Motor neuron (in vitro differentiated cells): ENCODE measurements around the gene GDF10. TPM values are rescaled to one million over a fixed set of nuclear protein-coding genes. Genes with fewer than 3 reads are reported as not detected.

Experiments used
- ATAC-seq, 8 experiments: fragments of 200-7000 bp; cut with Tn5 transposase; replicated peaks in 6 of 8; 2 replicates each; pipeline ENCODE4 v1.8.0; 2021; ENCODE audit warnings: mild to moderate bottlenecking in 8 of 8, moderate library complexity in 8 of 8
- H3K27ac ChIP-seq, 2 donors: fragments of 250-450 bp; sonication (Bioruptor Pico); 2 replicates each; pipeline ENCODE4 v1.9.0; 2021; ENCODE audit warnings: antibody characterized with exemption in 2 of 2, mild to moderate bottlenecking in 2 of 2, moderate library complexity in 1 of 2
- H3K4me1 ChIP-seq, 2 donors: fragments of 250-450 bp; sonication (Bioruptor Pico); replicated peaks in 1 of 2; 2 replicates each; pipeline ENCODE4 v1.6.1; 2021; ENCODE audit warnings: antibody characterized with exemption in 2 of 2, mild to moderate bottlenecking in 2 of 2, moderate library complexity in 1 of 2
- H3K4me3 ChIP-seq, 5 donors: fragments of 250-450 bp; sonication (Bioruptor Pico); 2 replicates each; pipeline ENCODE4 v1.9.0; 2021; ENCODE audit warnings: antibody characterized with exemption in 5 of 5, mild to moderate bottlenecking in 5 of 5, moderate library complexity in 4 of 5
- WGBS, 10 experiments: fragments of 450-650 bp; shearing (Covaris generic); methylation state at CpG; one replicate each; pipeline ENCODE4 v1.0.0; 2022; 5-methylcytosine and 5-hydroxymethylcytosine counted together
- in situ Hi-C, 9 experiments: fragments of 400-800 bp; cut with MboI; loops; one replicate each; pipeline ENCODE4 v1.15.0; 2021; ENCODE audit warnings: low sequenced_read_pairs in 9 of 9, low pct_unique_long_range_greater_than_20kb in 2 of 9; ENCODE audit not compliant: unreplicated experiment in 9 of 9
- total RNA-seq, 8 experiments: library from RNA; unstranded; fragments of 300-600 nt; gene quantifications; 2 replicates each; pipeline versions ENCODE4 v1.2.3 to v1.2.4, GENCODE V29; 2022

The GDF10 gene
- total RNA-seq, 8 experiments from 2014 or later: 0.05 to 78.6 (median 0.17) TPM; not detected in 3

DNA sequence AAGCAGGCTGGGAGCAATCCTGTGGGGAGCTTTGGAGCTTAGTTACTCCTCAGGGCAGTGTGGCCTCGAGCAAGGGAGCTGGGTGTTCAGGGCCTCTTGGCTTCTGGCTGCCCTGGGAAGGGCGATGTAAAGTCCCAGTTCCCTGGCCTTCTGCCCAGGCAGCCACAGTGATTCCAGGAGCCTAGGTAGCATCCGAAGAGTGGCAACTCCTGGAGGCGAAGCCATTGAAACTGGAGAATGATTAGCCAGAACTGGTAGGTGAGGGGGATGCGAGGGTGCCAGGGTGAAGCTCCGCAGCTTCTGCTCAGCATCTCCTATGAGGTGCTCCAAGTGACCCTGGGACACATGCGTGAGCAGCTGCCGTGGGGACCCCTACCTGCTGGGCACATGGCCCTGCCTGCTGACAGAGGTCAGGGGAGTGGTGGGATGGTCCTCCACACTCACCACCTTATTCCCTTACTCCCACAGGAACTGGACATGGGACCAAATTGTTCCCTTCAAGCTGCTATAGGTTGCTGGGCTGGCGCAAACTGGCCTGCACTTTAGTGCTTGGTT, 14.5 kb downstream of the GDF10 start:
- no peak overlapping the region for H3K27ac ChIP-seq
- H3K4me1 ChIP-seq: no peaks in the 10 kb centered on the region
- in situ Hi-C loops: loop anchor here in 2 of 9 experiments (25.0 kb wide), 1 partner anchor 277 kb away; no protein-coding TSS in a partner anchor
- WGBS, 10 experiments: 62 to 100% (median 90%) methylated on average over 1 to 4 of the region's 9 CpGs; no CpG with 5 or more reads in 2 of the 10 experiments
- no peak for ATAC-seq
- H3K4me3 ChIP-seq: no peak overlapping the region

DNA sequence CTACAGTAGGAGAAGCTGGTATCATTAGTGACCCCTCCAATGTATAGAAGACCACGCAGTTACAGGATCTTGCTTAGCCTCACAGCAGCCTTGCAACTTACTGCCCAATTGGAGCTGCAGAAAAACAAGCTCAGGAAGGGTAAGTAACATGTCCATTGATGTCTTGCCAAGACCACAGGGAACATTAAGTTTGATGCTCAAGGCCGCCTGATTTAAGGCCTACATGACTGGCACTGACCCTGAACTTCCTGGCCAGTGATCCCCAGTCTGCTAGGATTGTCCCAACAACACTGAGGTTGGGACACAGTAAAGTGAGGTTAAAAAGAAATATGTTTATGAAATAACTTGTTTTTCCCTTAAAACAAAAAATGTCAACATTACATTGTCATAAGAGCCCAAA, 15.4 kb downstream of the GDF10 start:
- no peak for ATAC-seq
- WGBS, 10 experiments: 40 to 100% (median 79%) methylated on average over 1 to 2 of the region's 2 CpGs; no CpG with 5 or more reads in 3 of the 10 experiments
- no peak overlapping the region for H3K27ac ChIP-seq
- in situ Hi-C loops: loop anchor here in 2 of 9 experiments (25.0 kb wide), 1 partner anchor 278 kb away; no protein-coding TSS in a partner anchor
- no peaks in the 10 kb centered on the region for H3K4me1 ChIP-seq
- no peak overlapping the region for H3K4me3 ChIP-seq

DNA sequence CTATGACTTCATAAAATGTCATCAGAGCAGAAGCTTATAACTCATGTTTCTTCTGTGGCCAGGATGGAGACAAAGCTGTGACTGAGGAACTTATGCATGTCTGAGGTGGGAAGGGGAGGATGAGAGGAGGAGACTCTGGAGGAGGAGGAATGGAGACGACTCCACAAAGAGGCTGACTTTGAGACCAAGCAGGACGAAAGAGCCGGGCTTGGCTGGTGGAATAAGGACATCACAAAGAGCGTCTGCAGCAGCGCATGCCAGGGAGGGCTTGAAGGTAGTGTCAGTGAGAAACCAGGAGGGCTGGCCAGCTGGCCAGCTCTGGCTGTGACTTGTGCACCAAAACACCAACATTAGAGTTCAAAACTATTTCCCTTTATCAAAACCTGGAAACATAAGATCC, 16.1 kb downstream of the GDF10 start:
- ATAC-seq: no peak
- Histone ChIP-seq H3K4me1 (no peaks in the 10 kb centered on the region), H3K4me3 (no peak overlapping the region), H3K27ac (no peak overlapping the region)
- in situ Hi-C loops: loop anchor here in 2 of 9 experiments (25.0 kb wide), 1 partner anchor 279 kb away; no protein-coding TSS in a partner anchor
- WGBS, 10 experiments: 0 to 89% (median 52%) methylated on average over 1 to 4 of the region's 5 CpGs; no CpG with 5 or more reads in 4 of the 10 experiments

DNA sequence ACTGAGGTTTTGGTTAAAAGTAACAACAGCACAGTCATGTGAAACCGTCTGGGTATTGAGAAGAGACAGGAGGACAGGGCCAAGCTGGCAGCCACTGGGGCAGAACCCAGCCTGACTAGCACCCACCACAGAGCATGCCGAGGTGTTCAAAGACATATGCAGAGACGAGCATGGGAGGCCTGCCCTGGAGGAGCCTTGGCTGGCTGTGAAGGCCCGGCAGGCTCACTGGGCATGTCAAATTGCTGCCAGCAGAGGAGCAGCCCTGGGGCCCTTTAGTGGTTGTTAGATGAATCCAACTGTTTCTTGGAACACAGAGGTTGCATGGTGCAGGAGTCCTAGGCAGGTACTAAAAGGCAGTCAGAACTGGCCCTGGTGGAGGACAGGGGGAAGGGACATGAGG, 17.3 kb downstream of the GDF10 start:
- H3K27ac ChIP-seq: no peak overlapping the region
- in situ Hi-C loops: loop anchor here in 2 of 9 experiments (25.0 kb wide), 1 partner anchor 280 kb away; no protein-coding TSS in a partner anchor
- no peak overlapping the region for H3K4me3 ChIP-seq
- ATAC-seq: no peak
- no peaks in the 10 kb centered on the region for H3K4me1 ChIP-seq
- WGBS, 10 experiments: 60 to 100% (median 72%) methylated on average over 1 to 4 of the region's 4 CpGs; no CpG with 5 or more reads in 6 of the 10 experiments

DNA sequence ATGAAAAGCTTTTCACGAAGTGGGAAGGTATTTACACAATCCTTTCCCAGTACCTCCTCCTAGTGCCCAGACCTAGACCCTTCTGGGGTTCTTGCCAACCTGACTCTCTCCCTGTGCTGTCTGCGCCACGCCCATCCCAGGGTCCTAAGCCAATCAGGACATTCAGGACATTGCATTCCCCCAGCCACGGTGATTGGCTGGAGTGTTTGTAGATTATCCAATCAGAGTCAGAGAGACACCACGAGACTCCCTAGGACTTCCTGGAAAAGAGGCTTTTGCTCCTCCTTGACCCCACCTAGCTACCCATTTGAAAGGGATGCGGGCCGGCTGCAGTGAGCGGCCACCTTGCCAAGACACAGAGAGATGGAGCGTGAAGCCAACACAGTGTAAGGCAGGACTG, 18.7 kb downstream of the GDF10 start:
- H3K4me3 ChIP-seq: no peak overlapping the region
- H3K4me1 ChIP-seq: peaks cover 0 to 9% of the 10 kb centered on the region in 2 donors
- 54 to 88% (median 81%) methylated on average over 2 to 9 of the region's 9 CpGs; no CpG with 5 or more reads in 1 of the 10 experiments for WGBS, 10 experiments
- peak in 1 of 8 experiments; percentile 34 for ATAC-seq
- in situ Hi-C loops: loop anchor here in 2 of 9 experiments (25.0 kb wide), 1 partner anchor 281 kb away; no protein-coding TSS in a partner anchor
- H3K27ac ChIP-seq: no peak overlapping the region

DNA sequence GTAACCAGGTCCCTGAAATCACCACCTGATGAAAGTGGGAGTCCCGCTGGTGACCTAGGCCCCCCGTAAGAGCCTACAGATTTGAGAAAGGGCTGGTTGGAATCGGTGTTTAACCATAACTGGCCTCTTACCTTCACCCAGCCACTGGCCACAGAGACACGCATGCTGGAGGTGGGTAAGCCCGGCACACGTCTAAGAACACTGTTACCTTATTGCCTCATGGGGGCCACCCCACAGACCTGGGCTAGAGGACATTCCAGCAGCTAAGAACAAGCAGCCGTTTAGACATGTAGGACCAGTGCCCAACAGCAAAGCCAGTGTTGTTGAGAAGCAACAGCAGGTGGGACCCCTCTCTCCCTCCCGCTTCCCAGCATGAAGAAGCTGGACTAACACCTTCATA, 19.8 kb downstream of the GDF10 start:
- ATAC-seq: no peak
- no peak overlapping the region for H3K4me3 ChIP-seq
- in situ Hi-C loops: loop anchor here in 2 of 9 experiments (25.0 kb wide), 1 partner anchor 282 kb away; no protein-coding TSS in a partner anchor
- no peak overlapping the region for H3K27ac ChIP-seq
- H3K4me1 ChIP-seq: peaks cover 0 to 11% of the 10 kb centered on the region in 2 donors
- WGBS, 10 experiments: 48 to 88% (median 80%) methylated on average over 2 to 6 of the region's 8 CpGs; no CpG with 5 or more reads in 5 of the 10 experiments

DNA sequence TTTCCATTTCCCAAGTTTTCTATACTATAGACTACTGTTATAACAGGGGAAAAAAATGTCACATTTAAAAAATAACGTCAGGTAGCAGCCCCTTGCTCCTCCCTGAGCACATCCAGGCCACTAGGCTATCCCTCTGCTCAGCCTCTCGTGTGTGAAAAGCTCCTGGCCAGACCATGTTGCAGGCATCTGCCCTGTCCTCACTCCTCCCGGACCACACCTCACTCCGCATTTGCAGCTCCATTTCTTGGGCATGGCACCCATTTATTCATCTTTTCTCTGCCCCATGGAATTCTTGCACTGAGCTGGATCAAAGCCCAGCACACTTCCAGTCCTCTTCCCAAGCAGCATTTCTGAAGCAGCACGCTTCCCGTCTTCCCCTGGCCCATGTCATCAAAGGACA, 20.8 kb downstream of the GDF10 start:
- H3K4me1 ChIP-seq: peaks cover 0 to 11% of the 10 kb centered on the region in 2 donors
- in situ Hi-C loops: loop anchor here in 2 of 9 experiments (25.0 kb wide), 1 partner anchor 284 kb away; no protein-coding TSS in a partner anchor
- WGBS, 10 experiments: 0 to 81% (median 65%) methylated on average over 2 to 6 of the region's 6 CpGs; no CpG with 5 or more reads in 4 of the 10 experiments

DNA sequence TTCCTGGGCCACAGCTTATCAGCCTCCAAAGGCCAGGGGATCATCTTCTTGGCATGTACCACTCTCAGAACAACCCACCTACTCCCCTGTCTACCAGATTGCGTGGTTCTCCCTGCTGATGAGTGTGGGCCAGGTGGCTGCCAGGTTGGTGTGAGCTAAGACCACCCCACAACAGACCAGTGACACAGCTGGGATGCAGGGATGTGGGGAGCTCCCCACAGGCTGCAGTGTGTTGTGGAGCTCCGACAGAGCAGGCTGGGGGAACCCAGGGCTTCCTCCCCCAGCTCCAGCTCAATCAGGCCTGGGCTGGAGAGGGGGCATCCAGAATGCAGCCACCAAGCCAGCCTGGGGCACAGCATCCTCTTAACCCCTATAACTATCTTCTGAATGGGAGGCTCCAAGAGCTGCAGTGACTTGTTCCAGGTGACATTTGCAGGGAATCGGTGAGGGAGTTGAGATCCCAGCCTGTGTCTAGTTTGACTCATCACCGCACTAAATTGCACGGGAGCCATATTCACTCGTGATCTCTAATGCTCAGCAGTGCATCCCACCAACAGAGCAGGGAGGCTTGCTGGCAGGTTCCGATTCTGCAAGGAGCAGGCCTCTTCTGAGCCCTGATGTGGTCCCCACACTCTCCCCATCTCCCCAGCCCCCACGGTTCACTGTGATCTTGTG, 21.7 kb downstream of the GDF10 start:
- peaks cover 0 to 14% of the 10 kb centered on the region in 2 donors for H3K4me1 ChIP-seq
- no peak for ATAC-seq
- H3K4me3 ChIP-seq: no peak overlapping the region
- no peak overlapping the region for H3K27ac ChIP-seq
- in situ Hi-C loops: loop anchor here in 2 of 9 experiments (25.0 kb wide), 1 partner anchor 284 kb away; no protein-coding TSS in a partner anchor
- WGBS, 10 experiments: 73 to 94% (median 80%) methylated on average over 1 to 6 of the region's 8 CpGs; no CpG with 5 or more reads in 7 of the 10 experiments

More for the DNA sequence above, 20.8 kb downstream of the GDF10 start:
- peak in 3 of 8 experiments; percentile 26 to 76 (median 53) for ATAC-seq
- Histone ChIP-seq H3K27ac (no peak overlapping the region), H3K4me3 (no peak overlapping the region)

DNA sequence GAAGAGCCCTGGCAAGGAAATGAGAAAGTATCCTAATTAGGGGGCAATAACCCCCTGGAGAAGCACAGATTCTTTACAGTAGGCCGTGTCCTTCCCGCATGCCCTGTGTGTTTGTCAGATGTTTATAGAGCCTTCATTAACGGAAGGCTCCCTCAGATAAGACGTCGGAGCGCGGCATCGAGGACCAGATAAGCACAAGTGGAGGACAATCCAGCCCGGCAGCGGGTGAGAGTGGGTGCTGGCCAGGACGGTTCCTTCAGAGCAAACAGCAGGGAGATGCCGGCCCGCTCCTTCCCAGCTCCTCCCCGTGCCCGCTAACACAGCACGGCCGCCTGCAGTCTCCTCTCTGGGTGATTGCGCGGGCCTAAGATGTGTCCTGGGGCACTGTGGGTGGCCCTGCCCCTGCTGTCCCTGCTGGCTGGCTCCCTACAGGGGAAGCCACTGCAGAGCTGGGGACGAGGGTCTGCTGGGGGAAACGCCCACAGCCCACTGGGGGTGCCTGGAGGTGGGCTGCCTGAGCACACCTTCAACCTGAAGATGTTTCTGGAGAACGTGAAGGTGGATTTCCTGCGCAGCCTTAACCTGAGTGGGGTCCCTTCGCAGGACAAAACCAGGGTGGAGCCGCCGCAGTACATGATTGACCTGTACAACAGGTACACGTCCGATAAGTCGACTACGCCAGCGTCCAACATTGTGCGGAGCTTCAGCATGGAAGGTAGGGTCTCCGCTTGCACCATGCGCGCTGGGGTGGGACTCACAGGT, 22.5 kb downstream of the GDF10 start, which contains the start of gene GDF2:
GDF2 (plus strand) TSS at position 155 of the 762 bp plus-strand sequence; CDS start at position 370, 215 bp downstream.
- peaks cover 0 to 14% of the 10 kb centered on the region in 2 donors for H3K4me1 ChIP-seq
- in situ Hi-C loops: loop anchor here in 2 of 9 experiments (25.0 kb wide), 1 partner anchor 285 kb away; no protein-coding TSS in a partner anchor
- ATAC-seq: no peak
- WGBS, 10 experiments: 79 to 100% (median 89%) methylated on average over 2 to 16 of the region's 35 CpGs; no CpG with 5 or more reads in 5 of the 10 experiments
- no peak within 1 kb of the TSS for H3K4me3 ChIP-seq
- H3K27ac ChIP-seq: no peak within 1 kb of the TSS

DNA sequence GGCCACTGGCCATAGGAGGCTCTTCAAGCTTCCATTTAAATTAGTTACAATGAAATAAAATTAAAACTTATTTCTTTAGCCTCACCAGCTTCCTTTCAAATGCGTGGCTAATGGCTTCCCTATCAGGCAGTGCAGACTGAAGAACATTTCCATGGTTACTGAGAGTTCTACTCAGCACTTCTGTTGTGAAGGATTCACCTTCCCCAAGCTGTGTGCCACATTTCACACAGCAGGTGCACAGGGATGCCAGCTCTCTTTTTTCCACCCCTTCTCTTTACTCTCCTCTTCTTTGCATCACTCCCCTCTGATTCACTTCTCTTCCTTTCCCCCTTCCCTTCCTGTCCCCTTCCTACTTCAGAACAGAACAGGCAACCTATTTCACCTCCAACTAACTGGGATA, 23.1 kb downstream of the GDF10 start:
- Histone ChIP-seq H3K4me1 (peaks cover 0 to 14% of the 10 kb centered on the region in 2 donors), H3K27ac (no peak overlapping the region), H3K4me3 (no peak overlapping the region)
- peak in 1 of 8 experiments; percentile 26 for ATAC-seq
- in situ Hi-C loops: loop anchor here in 2 of 9 experiments (25.0 kb wide), 1 partner anchor 286 kb away; no protein-coding TSS in a partner anchor
- WGBS, 10 experiments: 14 to 88% (median 30%) methylated on average over 1 of the region's 1 CpG; no CpG with 5 or more reads in 4 of the 10 experiments

DNA sequence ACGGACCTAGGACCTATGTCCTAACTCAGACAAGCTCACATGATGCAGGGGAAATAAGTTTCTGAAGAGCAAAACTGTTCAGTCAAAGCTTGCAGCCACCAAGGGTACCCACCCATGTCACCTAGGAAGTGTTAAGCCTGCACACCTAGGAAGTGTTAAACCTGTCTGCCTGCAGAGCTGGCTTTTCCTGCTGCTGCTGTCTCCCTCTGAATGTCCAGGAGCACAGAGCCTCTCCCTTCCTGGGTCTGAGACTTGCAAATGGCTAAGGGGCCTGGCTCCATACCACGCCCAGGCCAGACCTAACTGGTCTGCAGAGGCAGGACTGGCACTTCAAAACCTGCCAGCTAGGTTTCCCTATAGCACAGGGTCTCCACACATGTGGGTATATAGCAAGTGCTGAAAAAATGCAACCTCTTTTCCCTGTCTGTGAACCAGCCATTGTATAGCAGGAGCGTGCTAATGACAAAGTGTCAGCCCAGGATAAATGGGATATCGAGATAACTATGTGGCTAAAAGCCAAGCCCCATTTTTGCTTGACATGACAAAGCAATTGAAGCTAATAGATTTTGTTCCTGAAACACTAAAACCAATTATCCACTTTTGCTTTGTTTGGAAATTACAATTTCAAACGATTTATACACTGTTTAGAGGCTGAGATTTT, 23.8 kb downstream of the GDF10 start:
- in situ Hi-C loops: loop anchor here in 2 of 9 experiments (25.0 kb wide), 1 partner anchor 286 kb away; no protein-coding TSS in a partner anchor
- 7 to 75% (median 48%) methylated on average over 1 to 4 of the region's 5 CpGs; no CpG with 5 or more reads in 1 of the 10 experiments for WGBS, 10 experiments
- peak overlapping the region in 1 of 2 donors; percentile 7 for H3K27ac ChIP-seq
- ATAC-seq: peak; percentile 18 to 92 (median 52)
- peaks cover 0 to 14% of the 10 kb centered on the region in 2 donors for H3K4me1 ChIP-seq
- no peak overlapping the region for H3K4me3 ChIP-seq
